Islet precursor cell (in vitro differentiated cells): ENCODE results near the gene KRT14.
"Not testable (repeated sequence)": the region's sequence is repeated elsewhere in the genome, so short reads cannot be mapped to it uniquely, and the experiment has no call there.

Source experiments
- DNase-seq: peaks from one replicate; pipeline ENCODE4 v3.0.0-alpha.2; 2018

KRT14 gene

DNA sequence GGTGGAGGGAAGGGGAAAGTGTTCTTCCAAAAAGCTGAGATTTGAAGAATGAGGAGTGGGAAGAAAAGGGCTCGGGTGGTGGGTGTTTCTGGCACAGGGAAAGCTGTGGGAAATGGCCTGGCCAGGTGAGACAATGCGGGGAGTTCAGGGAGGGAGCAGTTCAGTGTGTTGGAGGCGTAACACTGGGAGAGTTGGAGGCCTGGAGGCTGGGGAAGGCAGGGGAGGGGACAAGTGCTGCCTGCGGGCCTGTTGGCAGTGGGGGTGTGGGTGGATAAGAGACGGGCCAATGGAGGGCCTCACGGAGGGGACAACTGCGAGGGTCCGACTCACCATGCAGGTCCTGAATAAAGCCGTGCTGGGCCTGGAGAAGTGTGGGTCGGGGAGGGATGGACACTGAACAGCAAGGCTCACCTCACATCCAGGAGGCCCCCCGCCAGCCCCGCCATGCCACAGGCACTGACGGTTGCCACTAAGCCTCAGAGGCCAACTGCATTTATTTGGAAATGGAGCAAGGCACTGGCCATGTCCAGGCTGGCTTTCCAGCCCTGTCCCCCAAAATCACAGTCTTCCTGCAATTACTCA lies 40.8 kb downstream of the KRT14 start:
- no peak for DNase-seq

DNA sequence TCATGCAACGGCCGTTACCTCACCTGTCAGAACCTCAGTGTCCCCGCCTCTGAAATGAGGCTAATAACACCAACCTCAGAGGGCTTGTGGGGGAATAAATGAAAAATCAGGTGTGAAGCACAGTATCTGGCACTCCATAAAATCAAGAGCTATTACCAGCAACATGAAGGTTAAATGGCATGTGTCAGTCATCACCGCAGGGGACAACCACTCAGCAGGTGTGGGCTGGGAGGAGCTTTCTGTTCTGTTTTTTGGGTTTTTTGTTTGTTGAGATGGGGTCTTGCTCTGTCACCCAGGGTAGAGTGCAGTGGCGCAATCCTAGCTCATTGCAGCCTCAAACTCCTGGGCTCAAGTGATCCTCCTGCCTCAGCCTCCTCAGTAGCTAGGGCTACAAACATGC lies 41.8 kb downstream of the KRT14 start:
- no peak for DNase-seq

DNA sequence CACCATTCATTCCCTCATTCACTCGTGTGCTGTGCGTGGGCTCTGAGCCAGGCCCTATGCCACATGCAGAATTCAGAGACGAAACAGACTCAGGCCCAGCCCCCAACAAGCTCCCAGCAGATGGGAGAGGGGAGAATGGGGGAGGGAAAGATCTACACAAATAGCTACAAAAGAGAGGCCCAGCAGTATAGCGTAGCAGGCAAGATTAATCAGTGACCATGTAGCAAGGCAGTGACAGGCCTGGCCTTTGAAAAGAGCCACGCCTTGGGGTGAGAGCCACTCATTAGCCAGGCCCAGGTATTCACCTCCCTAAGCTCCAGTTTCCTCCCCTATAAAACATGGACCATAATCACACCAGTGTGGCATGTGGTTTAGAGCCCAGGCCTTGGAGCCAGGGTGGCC lies 42.2 kb downstream of the KRT14 start:
- DNase-seq = peak; percentile 64

DNA sequence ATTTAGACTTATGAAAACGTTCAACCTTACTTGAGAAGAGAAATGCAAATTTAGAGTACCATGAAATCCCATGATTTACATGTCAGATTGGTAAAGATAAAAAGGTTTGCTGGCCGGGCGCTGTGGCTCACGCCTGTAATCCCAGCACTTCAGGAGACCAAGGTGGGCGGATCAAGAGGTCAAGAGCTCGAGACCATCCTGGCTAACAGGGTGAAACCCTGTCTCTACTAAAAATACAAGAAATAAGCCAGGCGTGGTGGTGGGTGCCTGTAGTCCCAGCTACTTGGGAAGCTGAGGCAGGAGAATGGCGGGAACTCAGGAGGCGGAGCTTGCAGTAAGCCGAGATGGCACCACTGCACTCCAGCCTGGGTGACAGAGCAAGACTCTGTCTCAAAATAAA lies 43.9 kb downstream of the KRT14 start:
- DNase-seq = not testable (repeated sequence)

- no peak for DNase-seq
Measured at GRCh38 chr17:41542357-41542756, 44.3 kb downstream of the KRT14 start.

GRCh38 chr17:41540921-41541625 lies 45.6 kb downstream of the KRT14 start:
- peak; percentile 60 for DNase-seq

DNA sequence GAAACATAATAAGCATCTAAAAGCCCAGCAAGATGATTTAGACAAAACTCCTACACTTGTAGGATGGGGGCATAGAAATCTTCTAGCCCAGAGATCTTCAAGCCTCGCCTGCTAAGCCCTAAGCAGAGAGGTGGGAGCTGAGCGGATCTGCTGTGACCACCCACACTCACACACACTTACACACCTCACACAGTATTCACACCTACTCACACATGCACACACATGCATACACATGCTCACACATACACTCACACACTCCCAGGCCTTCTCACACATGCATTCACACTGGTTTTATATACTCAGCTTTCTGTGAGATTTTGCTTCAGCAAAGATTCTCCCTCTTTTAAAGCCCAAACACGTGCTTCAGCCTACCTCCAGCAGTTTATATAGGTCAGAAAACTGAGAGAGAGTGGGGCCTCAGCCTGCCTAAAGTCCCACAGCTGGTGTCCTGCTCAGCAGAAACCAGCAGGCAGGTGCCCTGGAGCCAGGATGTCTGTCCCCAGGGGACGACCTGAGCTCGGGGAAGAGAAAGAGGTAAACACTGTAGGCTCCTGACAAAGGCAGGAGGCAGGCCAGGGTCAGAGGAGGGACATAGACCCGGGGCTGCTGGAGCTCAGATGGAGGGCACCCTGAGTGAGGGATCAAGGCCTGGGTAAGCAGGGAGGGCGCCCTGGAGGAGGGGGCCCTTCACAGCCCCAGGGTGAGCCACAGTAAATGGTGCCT lies 46.6 kb downstream of the KRT14 start:
- peak; percentile 75 for DNase-seq

DNA sequence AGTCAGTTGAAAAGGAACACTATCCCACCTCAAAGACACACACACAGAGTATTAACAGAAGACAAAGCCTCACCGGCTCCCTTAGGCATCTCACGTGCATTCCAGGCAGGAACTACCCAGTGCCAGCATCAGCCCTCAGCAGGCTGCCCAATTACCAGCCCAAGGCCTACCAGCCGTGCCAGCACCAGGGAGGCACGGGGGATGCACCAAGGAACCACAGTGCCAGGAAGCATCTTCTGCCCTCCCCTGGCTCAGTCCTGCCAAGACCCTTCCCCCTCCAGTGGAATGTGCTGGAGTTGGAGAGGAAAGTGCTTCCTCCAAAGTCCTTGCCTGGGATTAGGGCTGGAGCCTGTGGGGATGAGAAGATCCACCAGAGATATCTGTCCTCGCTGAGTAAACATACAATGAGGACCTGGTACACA lies 47.6 kb downstream of the KRT14 start:
- DNase-seq = peak; percentile 87

GRCh38 chr17:41538565-41538991 lies 48.1 kb downstream of the KRT14 start:
- peak; percentile 89 for DNase-seq

DNA sequence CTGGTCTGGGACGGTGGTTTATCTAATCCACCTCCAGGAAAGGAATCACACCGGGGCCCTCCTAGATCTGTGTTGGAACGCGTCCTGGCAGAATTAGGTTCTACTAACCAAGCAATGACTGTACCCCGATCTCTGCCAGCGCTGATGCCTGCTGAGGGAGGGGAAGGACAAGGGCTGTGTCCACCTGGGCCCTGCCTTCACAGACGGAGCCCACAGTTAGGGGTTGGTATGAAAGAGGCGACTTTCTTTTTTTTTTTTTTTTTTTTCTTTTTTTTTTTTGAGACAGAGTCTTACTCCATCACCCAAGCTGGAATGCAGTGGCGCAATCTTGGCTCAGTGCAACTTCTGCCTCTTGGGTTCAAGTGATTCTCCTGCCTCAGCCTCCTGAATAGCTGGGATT lies 48.7 kb downstream of the KRT14 start:
- no peak for DNase-seq

GRCh38 chr17:41537614-41537954 lies 49.1 kb downstream of the KRT14 start:
- peak; percentile 89 for DNase-seq

GRCh38 chr17:41536741-41537613 lies 49.7 kb downstream of the KRT14 start:
- DNase-seq = peak; percentile 66

DNA sequence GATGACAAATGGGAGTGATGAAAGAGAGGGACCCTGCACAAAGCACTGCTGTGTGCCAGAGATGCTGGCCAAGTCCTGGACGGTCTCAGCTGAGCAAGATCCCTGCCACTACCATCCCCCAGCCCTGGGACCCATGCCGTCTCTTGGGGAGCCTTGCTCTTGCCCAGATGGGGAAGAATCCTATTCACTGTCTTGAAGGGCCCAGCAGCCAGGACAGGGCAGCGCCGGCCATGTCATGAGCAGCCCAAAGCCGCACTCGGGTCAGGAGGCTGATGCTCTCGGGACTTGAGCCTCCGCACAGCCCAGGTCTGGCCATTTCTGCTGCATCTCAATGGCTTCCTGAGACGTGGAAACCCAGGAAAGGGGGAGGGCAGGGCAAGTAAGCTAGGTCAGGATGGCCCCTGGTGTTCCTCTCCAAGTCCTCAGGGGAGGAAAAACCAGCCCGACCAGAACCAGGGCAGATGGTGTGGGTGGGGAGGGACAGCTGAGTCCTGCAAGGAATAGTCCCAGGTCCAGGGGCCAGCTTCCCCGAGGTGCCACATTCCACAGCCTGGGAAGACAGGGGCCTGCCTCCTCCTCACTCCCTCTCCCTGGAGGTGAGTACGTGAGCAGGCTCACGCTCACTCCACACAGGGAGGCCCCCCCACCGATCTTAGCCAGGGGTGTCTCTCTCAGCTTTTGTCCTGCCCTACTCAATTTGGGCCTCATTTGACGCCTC lies 50.8 kb downstream of the KRT14 start:
- DNase-seq = peak; percentile 99

- no peak for DNase-seq
Measured at GRCh38 chr17:41534899-41535546, 51.7 kb downstream of the KRT14 start.

DNA sequence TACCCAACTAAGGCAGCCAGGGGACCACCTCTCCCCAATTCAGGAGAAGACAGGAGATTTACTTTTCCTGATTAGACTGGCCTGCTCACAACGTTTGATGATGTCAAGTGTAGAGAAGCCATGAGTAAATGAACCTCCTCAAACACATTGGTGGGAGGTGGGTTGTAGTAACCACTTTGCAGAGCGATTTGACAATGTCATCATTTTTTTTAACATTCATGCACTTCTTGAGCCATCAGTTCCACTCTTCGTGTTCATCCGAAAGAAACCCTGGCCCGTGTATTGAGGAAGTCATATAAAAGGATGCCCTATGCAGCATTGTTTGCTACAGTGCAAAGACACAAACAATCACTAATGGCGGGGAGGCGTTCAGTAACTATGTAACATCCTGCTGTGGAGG lies 53.1 kb downstream of the KRT14 start:
- DNase-seq = no peak

- DNase-seq = no peak
Measured at GRCh38 chr17:41532947-41533570, 53.6 kb downstream of the KRT14 start.
